ENCODE measurements around the gene ZNF668. TPM values are rescaled to one million over a fixed set of nuclear protein-coding genes. Genes with fewer than 3 reads are reported as not detected.

The ZNF668 gene
- total and polyA plus RNA-seq, 8 donors = 5.7 to 14.2 (median 10.0) TPM; not detected in 1

GRCh38 chr16:31077024-31077423, 3.0 kb upstream of the ZNF668 start:
- H3K4me1 ChIP-seq = peaks cover 20 to 59% (median 41%) of the 10 kb centered on the region in 4 donors
- WGBS, 5 donors = 94 to 99% (median 97%) methylated on average over 12 to 13 of the region's 13 CpGs

GRCh38 chr16:31076319-31076718, 2.3 kb upstream of the ZNF668 start:
- DNase-seq = no peak
- Histone ChIP-seq H3K4me1 (peaks cover 22 to 59% (median 41%) of the 10 kb centered on the region in 4 donors), H3K4me3 (no peak overlapping the region), H3K9me3 (no peaks in the 10 kb centered on the region), H3K36me3 (peaks cover 53 to 54% (median 53%) of the 10 kb centered on the region in 4 donors), H3K27ac (no peak overlapping the region), H3K27me3 (no peaks in the 10 kb centered on the region)
- 63 to 80% (median 74%) methylated on average over 12 to 16 of the region's 16 CpGs for WGBS, 5 donors
- TF ChIP-seq EP300 (IDR thresholded peaks at IDR 0.05) = no peak
- TF ChIP-seq POLR2AphosphoS5 (IDR thresholded peaks at IDR 0.05) = no peak
- TF ChIP-seq POLR2A (IDR thresholded peaks at IDR 0.05) = no peak
- no peak for TF ChIP-seq CTCF (IDR thresholded peaks at IDR 0.05)
- intact Hi-C loops (cut with DNase I; ENCODE audit: low total_unique reads) = no loop called here

More at GRCh38 chr16:31077024-31077423, 3.0 kb upstream of the ZNF668 start:
- Histone ChIP-seq H3K9me3 (no peaks in the 10 kb centered on the region), H3K4me3 (no peak overlapping the region), H3K27ac (no peak overlapping the region), H3K27me3 (no peaks in the 10 kb centered on the region), H3K36me3 (peaks cover 54 to 61% (median 60%) of the 10 kb centered on the region in 4 donors)
- no peak for DNase-seq
- intact Hi-C loops (cut with DNase I; ENCODE audit: low total_unique reads) = no loop called here
- no peak for TF ChIP-seq POLR2AphosphoS5 (IDR thresholded peaks at IDR 0.05)
- TF ChIP-seq POLR2A (IDR thresholded peaks at IDR 0.05) = no peak
- TF ChIP-seq CTCF (IDR thresholded peaks at IDR 0.05) = no peak
- no peak for TF ChIP-seq EP300 (IDR thresholded peaks at IDR 0.05)

- Histone ChIP-seq H3K9me3 (no peaks in the 10 kb centered on the region), H3K36me3 (peaks cover 37 to 39% (median 38%) of the 10 kb centered on the region in 4 donors), H3K27ac (peak overlapping the region; percentile 86 to 99 (median 97)), H3K4me3 (peak overlapping the region; percentile 92 to 98 (median 94)), H3K27me3 (no peaks in the 10 kb centered on the region), H3K4me1 (peaks cover 22 to 57% (median 37%) of the 10 kb centered on the region in 4 donors)
- TF ChIP-seq EP300 (IDR thresholded peaks at IDR 0.05) (no peak), CTCF (IDR thresholded peaks at IDR 0.05) (no peak), POLR2AphosphoS5 (IDR thresholded peaks at IDR 0.05) (no peak), POLR2A (IDR thresholded peaks at IDR 0.05) (no peak)
- intact Hi-C loops (cut with DNase I; ENCODE audit: low total_unique reads) = no loop called here
- 0 to 3% (median 1%) methylated on average over 7 of the region's 7 CpGs for WGBS, 5 donors
- DNase-seq = no peak
Observed at GRCh38 chr16:31074814-31075183, 759 bp upstream of the ZNF668 start.

GRCh38 chr16:31073142-31073969, 684 bp downstream of the ZNF668 start:
- peak; percentile 92 to 97 for DNase-seq
- H3K27ac ChIP-seq = peak overlapping the region; percentile 86 to 99 (median 97)
- H3K9me3 ChIP-seq = no peaks in the 10 kb centered on the region
- H3K36me3 ChIP-seq = peaks cover 23 to 25% (median 24%) of the 10 kb centered on the region in 4 donors
- 0 to 1% (median 0%) methylated on average over 43 to 83 of the region's 83 CpGs for WGBS, 5 donors
- H3K4me3 ChIP-seq = peak overlapping the region; percentile 92 to 98 (median 94)
- peaks cover 22 to 43% (median 37%) of the 10 kb centered on the region in 4 donors for H3K4me1 ChIP-seq
- H3K27me3 ChIP-seq = no peaks in the 10 kb centered on the region
- TF ChIP-seq EP300 (IDR thresholded peaks at IDR 0.05) = no peak
- peak; percentile 43 to 72 (median 58) for TF ChIP-seq POLR2AphosphoS5 (IDR thresholded peaks at IDR 0.05)
- no peak for TF ChIP-seq POLR2A (IDR thresholded peaks at IDR 0.05)
- peak in 1 of 7 experiments; percentile 7 for TF ChIP-seq CTCF (IDR thresholded peaks at IDR 0.05)
- intact Hi-C loops (cut with DNase I; ENCODE audit: low total_unique reads) = no loop called here

Data from stomach (tissue), 9 donors.